Fibroblast of skin of abdomen (primary cell): ENCODE results near the gene NAB1.
"Not testable (repeated sequence)": the region's sequence is repeated elsewhere in the genome, so short reads cannot be mapped to it uniquely, and the experiment has no call there.

ENCODE experiments used
- DNase-seq: peaks from one replicate; pipeline ENCODE4 v3.0.0-alpha.2; 2013

The NAB1 gene

GRCh38 chr2:190674966-190675650 lies 26.2 kb downstream of the NAB1 start:
- DNase-seq, result no peak

- no peak for DNase-seq
These were observed 28.4 kb downstream of the NAB1 start for GRCh38 chr2:190677255-190677654.

GRCh38 chr2:190678444-190679162 lies 29.7 kb downstream of the NAB1 start:
- peak; percentile 18 for DNase-seq

- DNase-seq, result no peak
These were observed 30.5 kb downstream of the NAB1 start for GRCh38 chr2:190679391-190679790.

- no peak for DNase-seq
These were observed 31.1 kb downstream of the NAB1 start for GRCh38 chr2:190679813-190680591.

- peak; percentile 33 for DNase-seq
These were observed 33.3 kb downstream of the NAB1 start for GRCh38 chr2:190682168-190682567.

- no peak for DNase-seq
These were observed 34.9 kb downstream of the NAB1 start for GRCh38 chr2:190683802-190684201.

- no peak for DNase-seq
These were observed 36.0 kb downstream of the NAB1 start for GRCh38 chr2:190684931-190685330.

GRCh38 chr2:190685333-190685732 lies 36.5 kb downstream of the NAB1 start:
- no peak for DNase-seq

- no peak for DNase-seq
These were observed 44.8 kb downstream of the NAB1 start for GRCh38 chr2:190693533-190694232.

GRCh38 chr2:190694479-190694878 lies 45.6 kb downstream of the NAB1 start:
- DNase-seq, result no peak

GRCh38 chr2:190695739-190696138 lies 46.9 kb downstream of the NAB1 start:
- peak; percentile 77 for DNase-seq

- DNase-seq, result no peak
These were observed 48.0 kb downstream of the NAB1 start for GRCh38 chr2:190696792-190697398.

- no peak for DNase-seq
These were observed 48.5 kb downstream of the NAB1 start for GRCh38 chr2:190697421-190697820.

GRCh38 chr2:190698895-190699294 lies 50.0 kb downstream of the NAB1 start:
- DNase-seq, result peak; percentile 22

GRCh38 chr2:190701586-190701985 lies 52.7 kb downstream of the NAB1 start:
- DNase-seq, result no peak

GRCh38 chr2:190705280-190705679 lies 56.4 kb downstream of the NAB1 start:
- DNase-seq, result no peak

GRCh38 chr2:190707726-190708125 lies 58.8 kb downstream of the NAB1 start:
- DNase-seq, result no peak

GRCh38 chr2:190708650-190709049 lies 59.8 kb downstream of the NAB1 start:
- DNase-seq, result not testable (repeated sequence)

GRCh38 chr2:190711069-190711468 lies 62.2 kb downstream of the NAB1 start:
- DNase-seq, result no peak

- peak; percentile 21 for DNase-seq
These were observed 64.6 kb downstream of the NAB1 start for GRCh38 chr2:190713471-190713870.

GRCh38 chr2:190714958-190715357 lies 66.1 kb downstream of the NAB1 start:
- DNase-seq, result peak; percentile 40
